Left ventricle myocardium inferior (tissue), 1 donor: ENCODE data around the gene THRAP3. TPM values are rescaled to one million over a fixed set of nuclear protein-coding genes. Genes with fewer than 3 reads are reported as not detected.

ENCODE experiments used
- DNase-seq: peaks from one replicate; pipeline ENCODE4 v3.0.0-alpha.2; 2020
- H3K27ac ChIP-seq: fragments of 200-600 bp; replicated peaks from 2 replicates; pipeline ENCODE4 v1.8.0; 2021
- H3K27me3 ChIP-seq: fragments of 200-600 bp; 2 replicates; pipeline ENCODE4 v1.8.0; 2021; ENCODE audit warnings: low read depth
- H3K36me3 ChIP-seq: fragments of 200-600 bp; 2 replicates; pipeline ENCODE4 v1.8.0; 2021
- H3K4me1 ChIP-seq: fragments of 200-600 bp; 2 replicates; pipeline ENCODE4 v1.8.0; 2021
- H3K4me3 ChIP-seq: fragments of 200-600 bp; 2 replicates; pipeline ENCODE4 v1.8.0; 2021; ENCODE audit warnings: mild to moderate bottlenecking, moderate library complexity
- H3K9me3 ChIP-seq: fragments of 200-600 bp; replicated peaks from 2 replicates; pipeline ENCODE4 v1.8.0; 2021
- intact Hi-C: fragments of 100-400 bp; cut with micrococcal nuclease; formaldehyde crosslinking; loops from one replicate; pipeline ENCODE4 v1.11.0; 2022
- total RNA-seq: library from RNA; stranded (reverse); fragmentation: NEBNext Ultra II Directional; extraction: Animal tissue kit (Norgen Biotek cat#: 25700); gene quantifications from one replicate; pipeline ENCODE4 v1.2.1, GENCODE V29; 2021
- TF ChIP-seq, protein P1 (sequence below): fragments of 200-600 bp; IDR thresholded peaks from 2 replicates; pipeline ENCODE4 v1.8.0; 2021; ENCODE audit warnings: antibody characterized with exemption, mild to moderate bottlenecking, borderline replicate concordance
- donor health status: DM: no; HTN: yes; CAD: no; lungs with severe emphysema.

The THRAP3 gene
- total RNA-seq, 1 donor from 2014 or later: 59.0 TPM

- peaks cover 44% of the 10 kb centered on the region for H3K4me1 ChIP-seq
- no peaks in the 10 kb centered on the region for H3K27me3 ChIP-seq
- no peaks in the 10 kb centered on the region for H3K9me3 ChIP-seq
- no peak for DNase-seq
- intact Hi-C loops: no loop called here
- H3K36me3 ChIP-seq: no peaks in the 10 kb centered on the region
- no peak overlapping the region for H3K27ac ChIP-seq
- H3K4me3 ChIP-seq: no peak overlapping the region
- TF ChIP-seq, protein P1, sequence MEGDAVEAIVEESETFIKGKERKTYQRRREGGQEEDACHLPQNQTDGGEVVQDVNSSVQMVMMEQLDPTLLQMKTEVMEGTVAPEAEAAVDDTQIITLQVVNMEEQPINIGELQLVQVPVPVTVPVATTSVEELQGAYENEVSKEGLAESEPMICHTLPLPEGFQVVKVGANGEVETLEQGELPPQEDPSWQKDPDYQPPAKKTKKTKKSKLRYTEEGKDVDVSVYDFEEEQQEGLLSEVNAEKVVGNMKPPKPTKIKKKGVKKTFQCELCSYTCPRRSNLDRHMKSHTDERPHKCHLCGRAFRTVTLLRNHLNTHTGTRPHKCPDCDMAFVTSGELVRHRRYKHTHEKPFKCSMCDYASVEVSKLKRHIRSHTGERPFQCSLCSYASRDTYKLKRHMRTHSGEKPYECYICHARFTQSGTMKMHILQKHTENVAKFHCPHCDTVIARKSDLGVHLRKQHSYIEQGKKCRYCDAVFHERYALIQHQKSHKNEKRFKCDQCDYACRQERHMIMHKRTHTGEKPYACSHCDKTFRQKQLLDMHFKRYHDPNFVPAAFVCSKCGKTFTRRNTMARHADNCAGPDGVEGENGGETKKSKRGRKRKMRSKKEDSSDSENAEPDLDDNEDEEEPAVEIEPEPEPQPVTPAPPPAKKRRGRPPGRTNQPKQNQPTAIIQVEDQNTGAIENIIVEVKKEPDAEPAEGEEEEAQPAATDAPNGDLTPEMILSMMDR: no peak
These were observed 103.3 kb downstream of the THRAP3 start for GRCh38 chr1:36327421-36328087.

GRCh38 chr1:36328088-36328480, 103.8 kb downstream of the THRAP3 start:
- TF ChIP-seq, protein P1: no peak
- Histone ChIP-seq H3K27me3 (no peaks in the 10 kb centered on the region), H3K4me1 (peaks cover 38% of the 10 kb centered on the region), H3K4me3 (no peak overlapping the region), H3K9me3 (no peaks in the 10 kb centered on the region), H3K27ac (peak overlapping the region; percentile 30), H3K36me3 (no peaks in the 10 kb centered on the region)
- intact Hi-C loops: no loop called here
- no peak for DNase-seq

DNA sequence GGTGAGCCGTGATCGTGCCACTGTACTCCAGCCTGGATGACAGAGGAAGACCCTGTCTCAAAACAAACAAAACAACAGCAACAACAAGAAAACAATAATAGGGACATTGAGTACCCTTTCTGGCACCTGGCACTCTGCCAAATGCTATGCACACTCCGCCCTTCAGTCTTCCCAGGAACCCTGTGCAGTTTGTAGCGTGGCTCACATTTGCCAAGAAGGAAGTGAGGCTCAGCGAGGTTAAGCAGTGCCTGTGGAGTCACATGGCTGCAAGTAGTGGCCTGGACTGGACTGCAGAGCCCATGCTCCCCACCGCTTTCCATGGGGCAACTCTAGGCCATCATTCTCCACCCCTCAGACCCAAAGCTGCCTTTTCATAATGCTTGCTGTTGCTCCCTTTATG, 104.5 kb downstream of the THRAP3 start:
- H3K36me3 ChIP-seq: no peaks in the 10 kb centered on the region
- H3K27me3 ChIP-seq: no peaks in the 10 kb centered on the region
- H3K4me3 ChIP-seq: no peak overlapping the region
- peaks cover 34% of the 10 kb centered on the region for H3K4me1 ChIP-seq
- TF ChIP-seq, protein P1: no peak
- intact Hi-C loops: no loop called here
- peak overlapping the region; percentile 30 for H3K27ac ChIP-seq
- no peaks in the 10 kb centered on the region for H3K9me3 ChIP-seq
- no peak for DNase-seq

- H3K36me3 ChIP-seq: no peaks in the 10 kb centered on the region
- H3K4me3 ChIP-seq: no peak overlapping the region
- H3K4me1 ChIP-seq: peaks cover 23% of the 10 kb centered on the region
- H3K27ac ChIP-seq: no peak overlapping the region
- intact Hi-C loops: no loop called here
- H3K9me3 ChIP-seq: no peaks in the 10 kb centered on the region
- no peaks in the 10 kb centered on the region for H3K27me3 ChIP-seq
- no peak for DNase-seq
- TF ChIP-seq, protein P1: no peak
These were observed 105.6 kb downstream of the THRAP3 start for GRCh38 chr1:36329817-36330216.

GRCh38 chr1:36330940-36331339, 106.7 kb downstream of the THRAP3 start:
- no peak overlapping the region for H3K27ac ChIP-seq
- peaks cover 21% of the 10 kb centered on the region for H3K4me1 ChIP-seq
- DNase-seq: no peak
- intact Hi-C loops: no loop called here
- H3K36me3 ChIP-seq: no peaks in the 10 kb centered on the region
- no peak overlapping the region for H3K4me3 ChIP-seq
- no peaks in the 10 kb centered on the region for H3K9me3 ChIP-seq
- no peaks in the 10 kb centered on the region for H3K27me3 ChIP-seq
- TF ChIP-seq, protein P1: no peak
